Heart left ventricle (tissue), 13 donors: Measurements from ENCODE around the gene TRERF1.

Experiments used
- POLR2A ChIP-seq, 2 donors: fragments of 450-650 bp; IDR thresholded peaks; one replicate each; pipeline ENCODE4 v1.6.1; 2017; ENCODE audit warnings: antibody characterized with exemption in 2 of 2, mild to moderate bottlenecking in 2 of 2, moderate library complexity in 2 of 2
- TF ChIP-seq, protein P1 (sequence below), 12 donors: fragments of 200-600 bp; sonication (generic) in 4 of 12; IDR thresholded peaks; one replicate each; pipeline versions ENCODE4 v1.5.0 to v1.8.0; 2018 to 2022; ENCODE audit warnings: antibody characterized with exemption in 12 of 12, mild to moderate bottlenecking in 5 of 12
- donor health status: ischemic (EF 13 %, LVEDD 7.1; RV severe dilation, severe dysfunction).
- donor health status: DM: no; HTN: yes; CAD: no.
- donor health status: DM: no; HTN: no; CAD: no.
- donor health status: ischemic (EF 25% LVEDD 6.9; RV normal size, moderate dysfunction).
- donor health status: ischemic (EF 25% LVEDD 5.7; RV mildly dilated, moderate dysfunction).
- donor health status: ischemic (EF 35%, LVEDD 5.7; RV mildly dilated, moderate dysfunction).
- donor health status: nonischemic (EF 11% LVEDD 7.7; RV severe dilation, severe dysfunction).
- donor health status: DM: yes; HTN: yes; CAD: no.
- donor health status: PGD.
- donor health status: ischemic (EF 29% LVEDD 5.4; RV normal size, mild dysfunction).
- donor health status: nonischemic (EF 23%, LVEDD 6.1; RV moderate dilation, normal function).

GRCh38 chr6:42210551-42210950 is 241.2 kb downstream of the TRERF1 start:
- TF ChIP-seq POLR2A (IDR thresholded peaks at IDR 0.05) = no peak
- TF ChIP-seq, protein P1, sequence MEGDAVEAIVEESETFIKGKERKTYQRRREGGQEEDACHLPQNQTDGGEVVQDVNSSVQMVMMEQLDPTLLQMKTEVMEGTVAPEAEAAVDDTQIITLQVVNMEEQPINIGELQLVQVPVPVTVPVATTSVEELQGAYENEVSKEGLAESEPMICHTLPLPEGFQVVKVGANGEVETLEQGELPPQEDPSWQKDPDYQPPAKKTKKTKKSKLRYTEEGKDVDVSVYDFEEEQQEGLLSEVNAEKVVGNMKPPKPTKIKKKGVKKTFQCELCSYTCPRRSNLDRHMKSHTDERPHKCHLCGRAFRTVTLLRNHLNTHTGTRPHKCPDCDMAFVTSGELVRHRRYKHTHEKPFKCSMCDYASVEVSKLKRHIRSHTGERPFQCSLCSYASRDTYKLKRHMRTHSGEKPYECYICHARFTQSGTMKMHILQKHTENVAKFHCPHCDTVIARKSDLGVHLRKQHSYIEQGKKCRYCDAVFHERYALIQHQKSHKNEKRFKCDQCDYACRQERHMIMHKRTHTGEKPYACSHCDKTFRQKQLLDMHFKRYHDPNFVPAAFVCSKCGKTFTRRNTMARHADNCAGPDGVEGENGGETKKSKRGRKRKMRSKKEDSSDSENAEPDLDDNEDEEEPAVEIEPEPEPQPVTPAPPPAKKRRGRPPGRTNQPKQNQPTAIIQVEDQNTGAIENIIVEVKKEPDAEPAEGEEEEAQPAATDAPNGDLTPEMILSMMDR (IDR thresholded peaks at IDR 0.05) = no peak
